ENCODE measurements around the gene SLC9A9.

DNA sequence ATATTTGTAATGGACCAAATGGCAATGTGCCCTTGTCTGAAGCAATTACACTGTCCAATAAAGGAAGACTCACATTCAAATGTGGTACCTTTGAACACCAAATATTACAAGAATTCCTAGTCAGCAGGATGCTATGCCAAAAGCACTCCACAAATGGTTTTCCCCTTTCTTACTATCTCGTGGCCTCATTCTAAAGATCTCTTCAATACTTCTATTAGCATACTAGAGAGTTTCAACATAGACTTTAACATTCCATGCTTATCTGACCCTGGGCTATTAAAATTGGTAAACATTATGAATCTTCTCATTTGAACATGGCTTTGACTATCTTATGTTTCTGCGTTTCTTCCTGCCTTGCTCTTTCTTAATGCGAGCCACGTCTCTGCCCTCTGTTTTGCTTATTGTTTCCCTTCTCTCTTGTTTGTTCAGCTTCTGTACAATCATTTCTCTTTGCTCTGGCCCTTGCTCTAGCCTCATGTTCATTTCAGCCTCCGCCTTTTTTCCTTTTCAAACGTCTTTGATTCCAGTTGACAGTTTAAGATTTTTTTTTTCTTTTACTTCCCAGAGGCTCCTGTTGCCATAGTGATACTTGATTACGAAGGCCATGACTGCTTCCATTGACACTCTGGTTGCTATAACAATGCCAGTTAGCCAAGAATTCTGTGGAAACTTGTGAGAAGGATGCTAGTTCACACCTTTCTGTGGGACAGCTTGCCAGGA is 49.5 kb upstream of the SLC9A9 start:
- TF ChIP-seq CTCF (IDR thresholded peaks at IDR 0.05; ENCODE audit: low read depth, low read length) (no peak), EZH2phosphoT487 (IDR thresholded peaks at IDR 0.05; ENCODE audit: low read depth) (no peak)
